ENCODE results near the gene CAMK1. TPM values are rescaled to one million over a fixed set of nuclear protein-coding genes. Genes with fewer than 3 reads are reported as not detected.

CAMK1 gene
- total RNA-seq, 1 donor from 2014 or later = 18.0 TPM

DNA sequence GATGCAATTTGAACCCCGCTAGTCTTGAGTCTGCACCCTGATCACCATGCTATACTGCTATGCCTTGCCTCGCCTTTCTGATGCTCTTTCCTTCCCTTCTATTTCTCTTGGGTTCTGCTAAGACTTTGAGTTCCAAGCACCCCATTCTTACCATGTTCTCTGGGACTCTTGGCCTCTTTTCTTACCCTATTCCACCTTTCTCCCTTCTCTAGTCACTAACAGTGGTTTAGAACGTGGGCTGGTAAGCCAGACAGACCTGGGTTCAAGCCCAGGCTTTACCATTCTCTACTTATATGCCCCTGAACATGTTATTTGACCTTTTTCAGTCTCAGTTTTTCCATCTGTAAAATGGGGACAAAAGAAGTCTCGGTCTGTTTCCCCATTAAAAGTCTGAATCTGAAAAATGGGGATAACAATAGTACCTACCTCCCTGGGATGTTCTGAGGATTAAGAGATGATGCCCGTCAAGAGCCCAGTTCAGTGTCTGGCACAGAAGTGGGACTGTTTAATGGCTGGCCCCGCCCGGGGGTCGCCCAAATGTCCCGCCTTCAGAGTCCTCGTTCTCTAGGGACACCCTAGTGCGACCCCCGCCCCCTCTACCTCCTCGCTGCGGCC is 22.1 kb upstream of the CAMK1 start:
- TF ChIP-seq, protein P1, sequence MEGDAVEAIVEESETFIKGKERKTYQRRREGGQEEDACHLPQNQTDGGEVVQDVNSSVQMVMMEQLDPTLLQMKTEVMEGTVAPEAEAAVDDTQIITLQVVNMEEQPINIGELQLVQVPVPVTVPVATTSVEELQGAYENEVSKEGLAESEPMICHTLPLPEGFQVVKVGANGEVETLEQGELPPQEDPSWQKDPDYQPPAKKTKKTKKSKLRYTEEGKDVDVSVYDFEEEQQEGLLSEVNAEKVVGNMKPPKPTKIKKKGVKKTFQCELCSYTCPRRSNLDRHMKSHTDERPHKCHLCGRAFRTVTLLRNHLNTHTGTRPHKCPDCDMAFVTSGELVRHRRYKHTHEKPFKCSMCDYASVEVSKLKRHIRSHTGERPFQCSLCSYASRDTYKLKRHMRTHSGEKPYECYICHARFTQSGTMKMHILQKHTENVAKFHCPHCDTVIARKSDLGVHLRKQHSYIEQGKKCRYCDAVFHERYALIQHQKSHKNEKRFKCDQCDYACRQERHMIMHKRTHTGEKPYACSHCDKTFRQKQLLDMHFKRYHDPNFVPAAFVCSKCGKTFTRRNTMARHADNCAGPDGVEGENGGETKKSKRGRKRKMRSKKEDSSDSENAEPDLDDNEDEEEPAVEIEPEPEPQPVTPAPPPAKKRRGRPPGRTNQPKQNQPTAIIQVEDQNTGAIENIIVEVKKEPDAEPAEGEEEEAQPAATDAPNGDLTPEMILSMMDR (IDR thresholded peaks at IDR 0.05; ENCODE audit: insufficient read depth, low read length, poor library complexity, severe bottlenecking) = no peak
- H3K27me3 ChIP-seq (ENCODE audit: control insufficient read depth, insufficient read depth, low read length) = no peaks in the 10 kb centered on the region
- peaks cover 3% of the 10 kb centered on the region for H3K36me3 ChIP-seq (ENCODE audit: control insufficient read depth, insufficient read depth, low read length)
- peak overlapping the region; percentile 84 for H3K4me3 ChIP-seq (ENCODE audit: low read depth, low read length)
- DNase-seq (ENCODE audit: low read depth) = no peak

DNA sequence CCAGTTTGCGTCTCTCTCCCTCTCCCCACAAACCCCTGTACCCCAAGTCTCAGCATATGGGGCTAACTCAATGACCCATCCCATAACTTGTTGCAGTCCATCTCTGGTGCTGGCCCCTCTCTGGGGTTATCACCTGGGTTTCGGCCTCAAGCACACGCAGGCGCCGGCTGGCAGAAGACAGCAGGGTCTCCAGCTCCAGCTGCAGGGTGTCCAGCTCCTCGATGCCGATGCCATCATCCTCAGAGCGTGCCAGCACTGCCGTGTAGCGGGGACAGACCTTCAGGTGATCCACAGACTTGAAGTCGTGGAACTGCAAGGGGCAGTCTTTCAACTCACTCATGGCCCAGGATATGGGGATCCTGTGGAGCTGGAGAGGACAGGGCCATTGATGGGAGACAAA is 21.4 kb upstream of the CAMK1 start:
- no peak for DNase-seq (ENCODE audit: low read depth)
- Histone ChIP-seq H3K36me3 (ENCODE audit: control insufficient read depth, insufficient read depth, low read length) (peaks cover 5% of the 10 kb centered on the region), H3K4me3 (ENCODE audit: low read depth, low read length) (no peak overlapping the region), H3K27me3 (ENCODE audit: control insufficient read depth, insufficient read depth, low read length) (no peaks in the 10 kb centered on the region)
- TF ChIP-seq, protein P1 (IDR thresholded peaks at IDR 0.05; ENCODE audit: insufficient read depth, low read length, poor library complexity, severe bottlenecking) = no peak

DNA sequence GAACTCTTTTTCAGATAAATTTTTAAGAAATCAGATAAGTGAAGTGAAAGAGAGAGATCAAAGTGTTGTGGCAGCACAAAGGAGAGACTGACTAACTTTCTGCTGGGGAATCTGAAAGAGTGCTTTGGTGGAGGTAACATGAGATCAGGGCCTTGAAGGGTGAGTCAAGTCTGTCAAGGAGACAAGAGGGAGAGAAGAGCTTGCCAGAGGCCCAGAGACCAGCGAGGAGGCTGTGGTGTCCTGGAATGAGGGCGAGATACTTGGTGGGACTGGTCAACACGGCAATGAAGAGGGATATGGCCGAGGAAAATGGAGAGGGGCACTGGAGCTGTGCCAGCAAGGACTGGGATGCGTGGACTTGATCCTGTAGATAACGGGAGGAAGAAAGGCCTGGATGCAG is 18.0 kb upstream of the CAMK1 start:
- no peak for DNase-seq (ENCODE audit: low read depth)
- TF ChIP-seq, protein P1 (IDR thresholded peaks at IDR 0.05; ENCODE audit: insufficient read depth, low read length, poor library complexity, severe bottlenecking) = no peak
- Histone ChIP-seq H3K4me3 (ENCODE audit: low read depth, low read length) (no peak overlapping the region), H3K27me3 (ENCODE audit: control insufficient read depth, insufficient read depth, low read length) (no peaks in the 10 kb centered on the region), H3K36me3 (ENCODE audit: control insufficient read depth, insufficient read depth, low read length) (peaks cover 7% of the 10 kb centered on the region)

DNA sequence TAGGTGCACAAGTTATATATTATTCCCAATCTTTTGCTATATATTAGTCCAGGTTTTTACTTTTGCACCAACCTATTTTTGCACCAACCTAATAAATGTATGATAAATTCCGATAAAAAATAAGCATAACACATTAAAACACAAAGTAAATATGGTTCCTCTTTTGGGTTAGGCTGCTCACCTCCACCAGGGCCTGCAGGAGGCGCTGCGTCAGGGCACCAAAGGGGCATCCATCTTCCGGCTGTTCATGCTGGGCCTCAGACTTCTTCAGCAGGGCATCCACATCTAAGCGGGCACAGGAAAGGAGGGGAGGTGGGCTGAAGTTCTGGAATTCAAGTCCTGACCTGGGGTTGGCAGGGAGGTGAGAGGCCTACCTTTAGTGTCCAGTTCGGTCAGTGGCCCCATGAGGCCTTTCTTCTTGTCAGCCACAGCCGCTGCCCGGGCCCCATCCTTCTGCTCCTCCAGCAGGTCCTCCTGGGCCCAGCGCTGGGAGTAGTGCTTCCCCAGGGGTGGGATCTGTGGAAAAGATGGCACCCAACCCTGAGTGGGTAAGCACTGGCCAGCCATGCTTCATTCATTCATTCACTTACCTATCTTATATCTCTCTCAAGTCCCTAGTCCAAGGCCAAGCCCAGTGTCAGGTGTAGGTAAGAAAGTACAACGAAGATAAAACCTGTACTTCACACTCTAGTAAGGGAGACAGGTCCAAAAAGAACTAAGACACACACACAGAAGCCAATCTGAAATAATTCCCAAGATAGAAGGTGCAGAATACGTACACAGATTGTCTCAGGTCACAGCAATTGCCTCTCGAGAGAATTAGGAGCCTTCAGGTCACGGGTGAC is 17.3 kb upstream of the CAMK1 start:
- Histone ChIP-seq H3K4me3 (ENCODE audit: low read depth, low read length) (no peak overlapping the region), H3K36me3 (ENCODE audit: control insufficient read depth, insufficient read depth, low read length) (peaks cover 7% of the 10 kb centered on the region), H3K27me3 (ENCODE audit: control insufficient read depth, insufficient read depth, low read length) (no peaks in the 10 kb centered on the region)
- TF ChIP-seq, protein P1 (IDR thresholded peaks at IDR 0.05; ENCODE audit: insufficient read depth, low read length, poor library complexity, severe bottlenecking) = peak; percentile 47
- DNase-seq (ENCODE audit: low read depth) = no peak

DNA sequence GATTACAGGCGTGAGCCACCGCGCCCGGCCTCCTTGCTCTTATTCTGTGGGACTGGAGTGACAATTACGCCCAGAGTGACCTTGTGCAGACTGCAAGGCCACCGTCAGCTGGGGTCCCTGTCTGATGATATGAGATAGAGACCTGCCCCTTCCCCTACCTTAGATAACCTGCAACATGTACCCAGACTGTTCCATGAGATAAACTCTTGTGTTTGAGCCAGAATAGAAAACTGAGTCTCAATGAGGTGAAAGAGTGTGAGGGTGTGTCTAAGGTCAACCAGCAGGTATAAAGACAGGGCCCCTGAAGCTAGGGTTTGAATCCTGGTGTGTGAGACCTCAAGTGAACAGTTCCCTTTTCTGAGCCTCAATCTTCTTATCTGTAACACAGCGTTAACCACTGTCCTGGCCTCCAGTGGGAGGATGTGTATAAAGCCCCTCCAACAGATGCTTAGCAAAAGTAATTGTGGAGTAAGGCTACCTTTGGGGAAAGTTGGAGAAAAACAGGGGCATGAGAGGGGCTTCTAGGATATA is 16.5 kb upstream of the CAMK1 start:
- TF ChIP-seq, protein P1 (IDR thresholded peaks at IDR 0.05; ENCODE audit: insufficient read depth, low read length, poor library complexity, severe bottlenecking) = no peak
- peaks cover 9% of the 10 kb centered on the region for H3K36me3 ChIP-seq (ENCODE audit: control insufficient read depth, insufficient read depth, low read length)

More for the DNA sequence above, 16.5 kb upstream of the CAMK1 start:
- Histone ChIP-seq H3K27me3 (ENCODE audit: control insufficient read depth, insufficient read depth, low read length) (no peaks in the 10 kb centered on the region), H3K4me3 (ENCODE audit: low read depth, low read length) (no peak overlapping the region)
- no peak for DNase-seq (ENCODE audit: low read depth)
